Epithelial cell of esophagus (primary cell): ENCODE data around the gene PRR14.

Experiments
- DNase-seq: peaks from one replicate; pipeline ENCODE4 v3.0.0; 2010; ENCODE audit warnings: low read depth
- H3K4me3 ChIP-seq: 2 replicates; pipeline ENCODE4 v1.5.1; 2011; ENCODE audit warnings: mild to moderate bottlenecking, low read length, control low read depth
- TF ChIP-seq, protein P1 (sequence below): IDR thresholded peaks from 2 replicates; pipeline ENCODE4 v1.5.1; 2011; ENCODE audit warnings: low read depth, mild to moderate bottlenecking, low read length, control low read depth, inconsistent platforms; ENCODE audit not compliant: insufficient read depth; ENCODE audit errors: missing control alignments

PRR14 gene

DNA sequence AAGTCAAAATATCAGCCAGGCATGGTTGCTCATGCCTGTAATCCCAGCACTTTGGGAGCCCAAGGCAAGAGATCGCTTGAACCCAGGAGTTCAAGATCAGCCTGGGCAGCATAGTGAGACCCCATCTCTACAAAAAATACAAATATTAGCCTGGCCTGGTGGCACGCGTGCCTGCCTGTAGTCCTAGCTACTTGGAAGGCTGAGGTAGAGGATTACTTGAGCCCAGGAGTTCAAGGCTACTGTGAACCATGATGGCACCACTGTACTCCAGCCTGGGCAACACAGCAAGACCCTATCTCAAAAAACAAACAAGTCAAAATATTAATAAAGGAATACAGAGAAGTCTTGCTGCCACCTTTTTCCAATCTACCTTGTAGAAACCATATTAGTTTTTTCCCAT is 44.8 kb upstream of the PRR14 start:
- DNase-seq: no peak
- no peak overlapping the region for H3K4me3 ChIP-seq
- TF ChIP-seq, protein P1, sequence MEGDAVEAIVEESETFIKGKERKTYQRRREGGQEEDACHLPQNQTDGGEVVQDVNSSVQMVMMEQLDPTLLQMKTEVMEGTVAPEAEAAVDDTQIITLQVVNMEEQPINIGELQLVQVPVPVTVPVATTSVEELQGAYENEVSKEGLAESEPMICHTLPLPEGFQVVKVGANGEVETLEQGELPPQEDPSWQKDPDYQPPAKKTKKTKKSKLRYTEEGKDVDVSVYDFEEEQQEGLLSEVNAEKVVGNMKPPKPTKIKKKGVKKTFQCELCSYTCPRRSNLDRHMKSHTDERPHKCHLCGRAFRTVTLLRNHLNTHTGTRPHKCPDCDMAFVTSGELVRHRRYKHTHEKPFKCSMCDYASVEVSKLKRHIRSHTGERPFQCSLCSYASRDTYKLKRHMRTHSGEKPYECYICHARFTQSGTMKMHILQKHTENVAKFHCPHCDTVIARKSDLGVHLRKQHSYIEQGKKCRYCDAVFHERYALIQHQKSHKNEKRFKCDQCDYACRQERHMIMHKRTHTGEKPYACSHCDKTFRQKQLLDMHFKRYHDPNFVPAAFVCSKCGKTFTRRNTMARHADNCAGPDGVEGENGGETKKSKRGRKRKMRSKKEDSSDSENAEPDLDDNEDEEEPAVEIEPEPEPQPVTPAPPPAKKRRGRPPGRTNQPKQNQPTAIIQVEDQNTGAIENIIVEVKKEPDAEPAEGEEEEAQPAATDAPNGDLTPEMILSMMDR: no peak

GRCh38 chr16:30609002-30609925 is 41.5 kb upstream of the PRR14 start:
- TF ChIP-seq, protein P1: no peak
- peak overlapping the region; percentile 87 for H3K4me3 ChIP-seq
- peak; percentile 34 for DNase-seq

DNA sequence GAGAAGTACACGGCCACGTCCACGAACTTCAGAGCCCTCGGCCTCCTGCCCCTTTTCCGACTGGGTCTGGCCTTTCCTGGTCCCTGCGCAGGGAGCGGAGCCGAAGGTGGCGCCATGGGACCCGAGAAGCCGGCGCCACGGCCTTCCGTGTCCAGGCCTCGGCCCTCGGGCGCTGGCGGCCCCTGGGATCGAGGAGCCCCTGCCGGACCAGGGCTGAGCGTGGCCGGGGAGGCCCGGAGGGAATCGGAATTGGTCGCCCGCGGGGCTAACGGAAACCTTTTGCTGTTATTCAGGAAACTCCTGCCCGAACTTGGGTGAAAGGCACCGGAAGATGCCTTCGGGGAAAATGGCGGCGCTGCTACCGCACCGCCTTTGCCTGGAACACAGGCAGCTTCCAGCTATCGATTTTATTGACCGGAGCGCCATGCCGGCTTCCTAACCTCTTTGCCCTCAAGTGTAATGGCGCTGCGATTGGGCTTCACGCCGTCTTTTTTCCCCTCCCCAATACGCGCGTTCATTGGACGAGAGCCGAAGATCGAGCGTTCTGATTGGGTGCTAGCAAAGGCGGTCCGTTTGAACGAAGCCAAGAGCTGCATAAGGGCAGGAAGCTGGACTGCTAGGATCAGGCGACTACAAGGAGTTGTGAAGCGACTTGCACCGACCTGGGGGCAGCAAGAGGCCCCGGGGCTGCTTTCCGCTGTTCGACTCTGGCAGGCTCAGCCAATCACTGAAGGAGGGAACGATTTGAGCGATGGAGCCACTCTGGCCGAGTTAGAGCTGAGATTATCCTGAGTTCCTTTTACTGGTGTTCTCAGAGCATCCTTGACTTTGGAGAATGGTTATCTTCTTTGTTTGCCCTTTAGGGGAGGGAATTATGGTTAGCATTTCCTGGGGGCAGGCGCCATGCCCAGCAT is 40.6 kb upstream of the PRR14 start, which contains the start of gene ZNF689:
Gene ZNF689, minus strand, starts transcription at position 464 of the 914 bp plus-strand sequence. Its CDS starts 348 bp downstream, at position 116.
- DNase-seq: peak; percentile 96
- H3K4me3 ChIP-seq: peak within 1 kb of the TSS; percentile 87
- TF ChIP-seq, protein P1: peak; percentile 3

DNA sequence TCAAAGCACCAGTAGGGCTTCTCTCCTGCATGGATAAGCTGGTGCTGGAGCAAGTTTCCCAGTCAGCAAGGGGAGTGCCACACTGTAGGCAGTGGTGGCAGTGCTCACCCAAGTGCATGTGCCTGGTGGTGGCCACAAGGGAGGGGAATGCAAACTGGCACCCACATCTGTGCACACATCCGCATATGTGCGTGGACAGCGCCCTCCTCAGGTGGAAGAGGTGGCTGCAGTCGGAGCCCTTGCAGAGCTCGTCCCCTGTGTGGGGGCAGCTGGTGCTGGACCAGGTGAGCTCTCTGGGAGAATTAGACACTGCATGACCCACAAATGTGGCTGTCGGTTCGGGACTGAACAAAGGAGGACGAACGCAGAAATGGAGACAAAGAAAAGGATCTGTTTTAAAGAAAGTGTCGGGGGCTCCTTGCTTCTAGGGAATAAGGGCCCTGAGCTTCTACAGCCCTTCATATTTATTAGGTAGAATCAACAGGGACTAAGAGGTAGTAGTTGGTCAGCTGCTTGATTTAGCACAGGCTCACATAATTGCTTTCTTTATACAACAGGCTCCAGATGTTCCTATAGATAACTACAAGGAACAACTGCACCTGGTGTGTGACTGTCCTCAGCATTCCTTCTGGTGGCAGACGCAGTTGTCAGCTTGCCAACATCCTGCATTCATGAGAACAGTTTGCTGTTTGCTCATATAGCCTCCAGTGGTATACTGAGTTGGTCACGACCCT is 35.2 kb upstream of the PRR14 start:
- DNase-seq: peak; percentile 52
- TF ChIP-seq, protein P1: peak; percentile 59
- H3K4me3 ChIP-seq: no peak overlapping the region

DNA sequence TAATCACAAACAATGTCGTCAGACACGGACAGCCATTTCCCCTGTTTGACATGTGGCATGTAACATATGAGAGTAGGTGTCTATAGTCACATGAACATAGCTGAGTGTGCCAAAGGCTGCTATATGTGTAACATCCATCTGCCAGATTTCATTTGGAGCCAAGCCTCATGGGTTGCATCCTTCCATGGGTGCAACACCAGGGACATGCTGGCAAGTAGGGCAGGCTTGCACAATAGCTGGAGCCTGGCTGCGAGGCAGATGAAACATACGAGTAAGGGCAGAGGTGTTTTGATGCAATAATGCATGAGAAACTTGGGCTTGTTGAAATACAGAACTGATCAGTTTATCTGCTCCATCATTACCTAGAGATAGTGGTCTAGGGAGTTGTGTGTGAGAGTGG is 31.6 kb upstream of the PRR14 start:
- H3K4me3 ChIP-seq: no peak overlapping the region
- DNase-seq: peak; percentile 59
- TF ChIP-seq, protein P1: no peak

DNA sequence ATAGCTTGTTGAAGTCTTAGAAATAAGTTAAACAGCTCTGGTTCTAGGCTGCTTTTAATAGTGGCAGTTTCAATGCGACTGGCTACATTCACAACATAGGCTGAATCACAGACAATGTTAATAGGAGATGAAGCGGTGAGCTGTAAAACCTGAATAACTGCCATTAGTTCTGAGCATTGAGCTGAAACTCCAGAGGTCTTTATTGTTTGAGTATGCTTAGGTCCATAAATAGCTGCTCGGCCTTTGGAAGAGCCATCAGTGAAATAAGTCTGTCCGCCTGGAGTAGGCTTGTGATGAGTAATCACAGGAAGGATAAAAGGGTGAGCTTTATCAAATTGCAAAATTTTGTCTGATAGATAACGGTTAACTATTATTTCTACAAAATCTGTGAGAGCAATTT is 31.1 kb upstream of the PRR14 start:
- no peak overlapping the region for H3K4me3 ChIP-seq
- TF ChIP-seq, protein P1: no peak
- DNase-seq: peak; percentile 10
